GM20000 (cell line): ENCODE data around the gene GNPNAT1.
"Not testable (repeated sequence)": the region's sequence is repeated elsewhere in the genome, so short reads cannot be mapped to it uniquely, and the experiment has no call there.

Source experiments
- DNase-seq: peaks from one replicate; pipeline ENCODE4 v3.0.0; 2012; ENCODE audit warnings: low spot score
- CTCF ChIP-seq: IDR thresholded peaks from 2 replicates; pipeline ENCODE4 v1.5.1; 2012; ENCODE audit warnings: mild to moderate bottlenecking, control low read depth; ENCODE audit errors: extremely low read depth, missing control alignments

Gene GNPNAT1

GRCh38 chr14:52729585-52729924 lies 61.9 kb downstream of the GNPNAT1 start:
- TF ChIP-seq CTCF, result no peak
- DNase-seq, result no peak

- not testable (repeated sequence) for DNase-seq
Measured at GRCh38 chr14:52729035-52729434, 62.4 kb downstream of the GNPNAT1 start.

- DNase-seq, result not testable (repeated sequence)
Measured at GRCh38 chr14:52727509-52727908, 63.9 kb downstream of the GNPNAT1 start.
